ES-I3 (cell line): ENCODE data around the gene UBE2R2.
"Not testable (repeated sequence)": the region's sequence is repeated elsewhere in the genome, so short reads cannot be mapped to it uniquely, and the experiment has no call there.

Source experiments
- H3K36me3 ChIP-seq: 2 replicates; pipeline ENCODE4 v1.6.1; 2013; ENCODE audit warnings: mild to moderate bottlenecking, low read length, control low read depth, moderate library complexity; ENCODE audit not compliant: insufficient read depth
- H3K4me1 ChIP-seq: 2 replicates; pipeline ENCODE4 v1.6.1; 2013; ENCODE audit warnings: mild to moderate bottlenecking, control low read depth, low read length; ENCODE audit not compliant: insufficient read depth
- H3K9ac ChIP-seq: 2 replicates; pipeline ENCODE4 v1.6.1; 2013; ENCODE audit warnings: low read depth, mild to moderate bottlenecking, low read length, moderate library complexity
- H3K9me3 ChIP-seq: 2 replicates; pipeline ENCODE4 v1.6.1; 2013; ENCODE audit warnings: mild to moderate bottlenecking, low read length, moderate library complexity; ENCODE audit not compliant: control insufficient read depth, insufficient read depth

The UBE2R2 gene

GRCh38 chr9:33791117-33791516, 25.8 kb upstream of the UBE2R2 start:
- no peaks in the 10 kb centered on the region for H3K9me3 ChIP-seq
- H3K4me1 ChIP-seq: peaks cover 5% of the 10 kb centered on the region
- no peak overlapping the region for H3K9ac ChIP-seq
- H3K36me3 ChIP-seq: no peaks in the 10 kb centered on the region

DNA sequence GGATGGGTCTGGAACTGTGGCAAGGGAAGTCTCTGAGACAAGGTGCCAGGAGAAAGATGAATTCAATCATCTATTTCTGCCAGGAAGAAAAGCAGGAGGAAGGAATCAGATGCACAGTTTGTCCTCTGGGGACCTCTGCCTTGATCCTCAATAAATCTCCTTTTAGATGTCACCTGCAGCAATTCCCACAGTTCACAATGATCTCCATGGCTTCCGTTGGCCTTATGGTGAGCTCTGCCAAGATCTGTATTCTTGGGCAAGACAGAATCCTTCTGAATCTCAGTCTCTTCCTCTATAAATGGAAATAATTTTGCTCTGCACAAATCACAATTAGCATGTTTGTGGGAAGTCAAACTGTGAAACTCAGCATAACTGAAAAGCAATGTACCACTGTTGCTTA, 23.5 kb upstream of the UBE2R2 start:
- H3K4me1 ChIP-seq, H3K36me3 ChIP-seq, H3K9me3 ChIP-seq, H3K9ac ChIP-seq: not testable (repeated sequence)

- no peaks in the 10 kb centered on the region for H3K36me3 ChIP-seq
- no peak overlapping the region for H3K9ac ChIP-seq
- peaks cover 10% of the 10 kb centered on the region for H3K4me1 ChIP-seq
- no peaks in the 10 kb centered on the region for H3K9me3 ChIP-seq
Observed at GRCh38 chr9:33794560-33794959, 22.4 kb upstream of the UBE2R2 start.

- peaks cover 10% of the 10 kb centered on the region for H3K4me1 ChIP-seq
- no peak within 1 kb of the TSS for H3K9ac ChIP-seq
- H3K36me3 ChIP-seq: no peaks in the 10 kb centered on the region
- no peaks in the 10 kb centered on the region for H3K9me3 ChIP-seq
Observed at GRCh38 chr9:33795281-33795680, 21.7 kb upstream of the UBE2R2 start, which contains the start of gene PRSS3. Gene PRSS3 (plus strand): TSS chr9:33795561. CDS start chr9:33795574, 13 bp downstream.

GRCh38 chr9:33795819-33796218, 21.1 kb upstream of the UBE2R2 start:
- no peaks in the 10 kb centered on the region for H3K36me3 ChIP-seq
- H3K4me1 ChIP-seq: peaks cover 10% of the 10 kb centered on the region
- no peak overlapping the region for H3K9ac ChIP-seq
- H3K9me3 ChIP-seq: no peaks in the 10 kb centered on the region

- H3K9ac ChIP-seq, H3K36me3 ChIP-seq, H3K9me3 ChIP-seq, H3K4me1 ChIP-seq: not testable (repeated sequence)
Observed at GRCh38 chr9:33796679-33797078, 20.3 kb upstream of the UBE2R2 start.

GRCh38 chr9:33797837-33798236, 19.1 kb upstream of the UBE2R2 start:
- H3K9me3 ChIP-seq: no peaks in the 10 kb centered on the region
- no peak overlapping the region for H3K9ac ChIP-seq
- H3K4me1 ChIP-seq: peaks cover 10% of the 10 kb centered on the region
- no peaks in the 10 kb centered on the region for H3K36me3 ChIP-seq

DNA sequence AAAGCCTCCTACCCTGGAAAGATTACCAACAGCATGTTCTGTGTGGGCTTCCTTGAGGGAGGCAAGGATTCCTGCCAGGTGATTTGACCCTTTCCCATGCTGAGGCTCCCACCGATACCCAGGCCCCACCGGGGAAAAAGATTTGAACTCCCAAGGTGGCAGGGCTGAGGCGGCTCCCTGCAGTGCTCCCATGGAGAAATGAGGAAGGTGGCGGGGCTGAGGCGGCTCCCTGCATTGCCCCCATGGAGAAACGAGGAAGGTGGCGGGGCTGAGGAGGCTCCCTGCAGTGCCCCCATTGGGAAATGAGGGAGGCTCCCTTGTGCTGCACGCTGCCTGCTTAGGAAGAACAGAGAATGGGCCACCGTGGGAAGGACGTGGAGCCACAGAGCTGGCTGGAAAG, 18.4 kb upstream of the UBE2R2 start:
- Histone ChIP-seq H3K36me3 (no peaks in the 10 kb centered on the region), H3K4me1 (peaks cover 10% of the 10 kb centered on the region), H3K9me3 (no peaks in the 10 kb centered on the region), H3K9ac (no peak overlapping the region)

GRCh38 chr9:33799928-33800704, 16.8 kb upstream of the UBE2R2 start:
- no peaks in the 10 kb centered on the region for H3K36me3 ChIP-seq
- no peak overlapping the region for H3K9ac ChIP-seq

DNA sequence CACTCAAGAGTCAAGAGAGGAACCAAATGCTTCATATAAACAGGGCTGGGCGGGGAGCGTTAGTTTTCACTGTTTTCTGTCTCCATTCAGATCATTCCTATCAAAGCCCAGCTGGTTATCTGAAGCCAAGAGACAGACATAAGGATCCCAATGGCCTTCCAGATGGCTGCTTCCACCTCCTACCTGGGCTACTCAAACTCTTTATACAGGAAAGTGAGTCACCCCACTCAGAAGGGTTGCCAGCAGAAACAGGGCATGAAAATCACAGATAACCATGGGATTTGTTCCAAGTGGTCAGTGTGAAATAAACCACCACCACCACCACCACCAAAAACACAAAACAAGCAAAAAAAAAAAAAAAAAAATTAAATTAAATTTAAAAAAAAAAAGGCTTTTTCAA, 16.1 kb upstream of the UBE2R2 start:
- no peaks in the 10 kb centered on the region for H3K9me3 ChIP-seq
- no peak overlapping the region for H3K9ac ChIP-seq
- H3K36me3 ChIP-seq: no peaks in the 10 kb centered on the region
- peaks cover 7% of the 10 kb centered on the region for H3K4me1 ChIP-seq

More at GRCh38 chr9:33799928-33800704, 16.8 kb upstream of the UBE2R2 start:
- H3K4me1 ChIP-seq: peaks cover 10% of the 10 kb centered on the region
- H3K9me3 ChIP-seq: no peaks in the 10 kb centered on the region

GRCh38 chr9:33801943-33802500, 14.9 kb upstream of the UBE2R2 start:
- H3K9me3 ChIP-seq, H3K9ac ChIP-seq, H3K4me1 ChIP-seq, H3K36me3 ChIP-seq: not testable (repeated sequence)

DNA sequence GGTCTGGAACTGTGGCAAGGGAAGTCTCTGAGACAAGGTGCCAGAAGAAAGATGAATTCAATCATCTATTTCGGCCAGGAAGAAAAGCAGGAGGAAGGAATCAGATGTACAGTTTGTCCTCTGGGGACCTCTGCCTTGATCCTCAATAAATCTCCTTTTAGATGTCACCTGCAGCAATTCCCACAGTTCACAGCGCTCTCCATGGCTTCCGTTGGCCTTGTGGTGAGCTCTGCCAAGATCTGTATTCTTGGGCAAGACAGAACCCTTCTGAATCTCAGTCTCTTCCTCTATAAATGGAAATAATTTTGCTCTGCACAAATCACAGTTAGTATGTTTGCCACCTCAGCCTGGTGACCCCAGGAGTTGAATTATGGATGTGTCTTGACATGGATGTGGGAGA, 12.8 kb upstream of the UBE2R2 start:
- H3K9me3 ChIP-seq, H3K9ac ChIP-seq, H3K4me1 ChIP-seq, H3K36me3 ChIP-seq: not testable (repeated sequence)

- H3K9ac ChIP-seq, H3K4me1 ChIP-seq, H3K9me3 ChIP-seq, H3K36me3 ChIP-seq: not testable (repeated sequence)
Observed at GRCh38 chr9:33807156-33807555, 9.8 kb upstream of the UBE2R2 start.

DNA sequence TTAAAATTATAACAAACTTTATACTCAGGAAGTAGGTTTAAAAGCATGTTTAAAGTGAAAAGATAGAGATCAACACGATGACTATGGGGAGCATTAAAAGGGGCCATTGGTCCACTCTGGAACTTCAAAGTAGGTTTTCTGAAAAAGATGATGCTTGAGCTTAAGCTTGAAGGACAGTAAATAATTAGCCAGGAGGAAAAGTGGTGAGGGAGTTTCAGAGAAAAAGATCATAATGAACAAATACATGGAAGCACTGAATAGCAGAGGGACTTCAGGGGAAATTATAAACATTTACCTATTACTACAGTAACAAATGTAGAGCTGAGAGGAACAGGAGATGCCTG, 8.0 kb upstream of the UBE2R2 start:
- H3K9me3 ChIP-seq, H3K36me3 ChIP-seq, H3K9ac ChIP-seq, H3K4me1 ChIP-seq: not testable (repeated sequence)

DNA sequence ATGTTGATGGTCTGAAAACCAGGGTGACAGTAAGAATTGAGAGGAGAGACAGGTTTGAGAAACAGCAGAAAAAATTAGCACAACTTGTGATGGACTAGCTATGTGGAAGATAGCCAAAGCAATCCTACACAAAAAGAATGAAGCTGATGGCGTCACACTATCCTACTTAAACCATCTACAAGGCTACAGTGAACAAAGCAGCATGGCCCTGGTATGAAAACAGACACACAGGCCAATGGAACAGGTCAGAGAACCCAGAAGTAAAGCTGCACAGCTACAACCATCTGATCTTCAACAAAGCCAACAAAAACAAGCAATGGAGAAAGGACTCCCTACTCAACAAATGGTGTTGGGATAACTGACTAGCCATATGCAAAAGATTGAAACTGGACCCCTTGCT, 7.5 kb upstream of the UBE2R2 start:
- Histone ChIP-seq H3K36me3 (no peaks in the 10 kb centered on the region), H3K9me3 (no peaks in the 10 kb centered on the region), H3K9ac (no peak overlapping the region), H3K4me1 (no peaks in the 10 kb centered on the region)
